Thoracic aorta (tissue), 2 donors: ENCODE measurements around the gene PHLDA1. TPM values are rescaled to one million over a fixed set of nuclear protein-coding genes. Genes with fewer than 3 reads are reported as not detected.
A peak's percentile ranks its signal among the peaks of the same experiment; 100 is the strongest.

Experiments
- ATAC-seq: fragments of 150-250 bp; one replicate; pipeline ENCODE4 v1.8.0; 2017; ENCODE audit warnings: low read depth; ENCODE audit not compliant: insufficient number of reproducible peaks, low FRiP score
- DNase-seq: peaks from one replicate; pipeline ENCODE4 v3.0.0-alpha.2; 2020; ENCODE audit warnings: low spot score
- H3K27ac ChIP-seq, 2 donors: fragments of 200-600 bp; sonication (generic); 1 replicate in 1 of 2; 2 replicates in 1 of 2; pipeline ENCODE4 v1.5.1; 2016; ENCODE audit warnings: mild to moderate bottlenecking in 2 of 2, moderate library complexity in 2 of 2
- H3K27me3 ChIP-seq: fragments of 200-600 bp; sonication (generic); replicated peaks from 2 replicates; pipeline ENCODE4 v1.6.0; 2016; ENCODE audit warnings: mild to moderate bottlenecking; ENCODE audit not compliant: insufficient read depth
- H3K36me3 ChIP-seq: fragments of 200-600 bp; sonication (generic); one replicate; pipeline ENCODE4 v1.5.1; 2016
- H3K4me1 ChIP-seq, 2 donors: fragments of 200-600 bp; sonication (generic); 1 replicate in 1 of 2; 2 replicates in 1 of 2; pipeline versions ENCODE4 v1.5.1 to v1.6.0; 2016; ENCODE audit warnings: low read depth in 2 of 2, mild to moderate bottlenecking in 1 of 2; ENCODE audit not compliant: control insufficient read depth in 1 of 2
- H3K4me3 ChIP-seq: fragments of 200-600 bp; sonication (generic); 2 replicates; pipeline ENCODE4 v1.5.1; 2016; ENCODE audit warnings: mild to moderate bottlenecking
- H3K9me3 ChIP-seq: fragments of 200-600 bp; sonication (generic); 2 replicates; pipeline ENCODE4 v1.5.1; 2016
- CTCF ChIP-seq: fragments of 200-600 bp; sonication (generic); IDR thresholded peaks from one replicate; pipeline ENCODE4 v1.5.1; 2019; ENCODE audit warnings: antibody characterized with exemption
- total RNA-seq, 2 donors: library from RNA; depleted of rRNA; stranded (reverse); fragments of >200 nt; gene quantifications; one replicate each; pipeline versions ENCODE4 v1.1.0 to v1.2.3, GENCODE V29; 2016

The PHLDA1 gene
- total RNA-seq = 10 to 100 TPM; 27.3 to 35.3 TPM

- H3K27me3 ChIP-seq = no peaks in the 10 kb centered on the region
- peak; percentile 79 for DNase-seq
- peak within 1 kb of the TSS; percentile 95 for H3K4me3 ChIP-seq
- H3K27ac ChIP-seq = peak within 1 kb of the TSS; percentile 95 to 98
- H3K36me3 ChIP-seq = no peaks in the 10 kb centered on the region
- ATAC-seq = peak; percentile 71
- H3K4me1 ChIP-seq = peaks cover 13 to 31% of the 10 kb centered on the region in 2 donors
- no peaks in the 10 kb centered on the region for H3K9me3 ChIP-seq
- peak; percentile 68 for TF ChIP-seq CTCF
Observed at GRCh38 chr12:76031414-76032042, at the start of gene PHLDA1. Gene PHLDA1, minus strand, starts transcription at chr12:76031776.

GRCh38 chr12:76080729-76081415 is 49.3 kb upstream of the PHLDA1 start:
- TF ChIP-seq CTCF = no peak
- H3K27ac ChIP-seq = no peak overlapping the region
- H3K4me1 ChIP-seq = peaks cover 6 to 28% of the 10 kb centered on the region in 2 donors
- no peak for DNase-seq
- H3K9me3 ChIP-seq = peaks cover 4% of the 10 kb centered on the region
- ATAC-seq = no peak
- no peaks in the 10 kb centered on the region for H3K27me3 ChIP-seq
- H3K36me3 ChIP-seq = no peaks in the 10 kb centered on the region
- H3K4me3 ChIP-seq = no peak overlapping the region

GRCh38 chr12:76080017-76080728 is 48.6 kb upstream of the PHLDA1 start:
- H3K9me3 ChIP-seq = peaks cover 4% of the 10 kb centered on the region
- H3K27ac ChIP-seq = no peak overlapping the region
- no peaks in the 10 kb centered on the region for H3K27me3 ChIP-seq

DNA sequence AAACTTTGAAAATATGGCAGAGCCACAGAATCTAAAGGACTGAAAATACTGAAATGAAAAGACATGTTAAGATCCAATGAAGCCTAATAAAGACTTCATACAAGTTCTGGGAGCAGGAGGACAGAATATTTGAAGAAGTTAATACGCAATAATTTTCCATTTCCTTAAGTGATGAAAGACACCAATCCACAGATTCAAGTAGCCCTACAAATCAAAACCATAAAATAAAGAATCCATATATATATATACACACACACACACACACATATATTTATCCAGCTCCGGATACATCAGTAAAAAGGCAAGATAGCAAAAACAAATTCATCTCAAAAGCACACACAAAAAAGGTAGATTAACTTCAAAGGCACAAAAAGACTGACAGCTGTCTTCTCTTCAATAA is 47.2 kb upstream of the PHLDA1 start:
- Histone ChIP-seq H3K27ac (no peak overlapping the region), H3K9me3 (peaks cover 4% of the 10 kb centered on the region), H3K36me3 (no peaks in the 10 kb centered on the region), H3K4me1 (peaks cover 5 to 28% of the 10 kb centered on the region in 2 donors), H3K4me3 (no peak overlapping the region), H3K27me3 (no peaks in the 10 kb centered on the region)
- ATAC-seq (no peak), DNase-seq (no peak)
- TF ChIP-seq CTCF = no peak

More at GRCh38 chr12:76080017-76080728, 48.6 kb upstream of the PHLDA1 start:
- H3K4me1 ChIP-seq = peaks cover 4 to 23% of the 10 kb centered on the region in 2 donors
- no peak overlapping the region for H3K4me3 ChIP-seq
- DNase-seq = no peak
- no peak for TF ChIP-seq CTCF
- no peak for ATAC-seq
- no peaks in the 10 kb centered on the region for H3K36me3 ChIP-seq

DNA sequence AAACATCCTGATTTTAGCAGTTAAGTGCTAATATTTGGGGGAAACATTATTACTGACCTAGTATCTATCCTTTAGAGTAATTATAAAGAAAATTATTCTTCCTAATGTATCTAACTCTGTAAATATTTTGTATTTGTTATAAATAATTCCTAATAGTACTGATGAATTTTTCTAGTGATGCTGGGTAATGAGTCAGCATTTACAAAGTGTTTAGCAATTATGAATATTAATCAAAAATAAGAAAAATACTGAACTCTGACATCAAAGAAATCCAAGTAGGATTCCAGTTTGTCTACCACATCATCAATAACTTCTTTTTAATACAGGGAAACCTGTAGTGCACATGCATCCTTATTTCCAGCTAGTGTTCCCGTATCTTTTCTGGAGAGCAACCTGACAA is 43.9 kb upstream of the PHLDA1 start:
- Histone ChIP-seq H3K27ac (no peak overlapping the region), H3K27me3 (no peaks in the 10 kb centered on the region), H3K4me3 (no peak overlapping the region), H3K4me1 (peaks cover 3 to 7% of the 10 kb centered on the region in 2 donors), H3K9me3 (peaks cover 4% of the 10 kb centered on the region), H3K36me3 (no peaks in the 10 kb centered on the region)
- ATAC-seq (no peak), DNase-seq (no peak)
- TF ChIP-seq CTCF = no peak
